Astrocyte of the spinal cord (primary cell): ENCODE measurements around the gene NT5DC2.

Experiments used
- DNase-seq: peaks from one replicate; pipeline ENCODE4 v3.0.0; 2011; ENCODE audit warnings: low read depth, low spot score
- H3K4me3 ChIP-seq: 2 replicates; pipeline ENCODE4 v1.5.1; 2011; ENCODE audit warnings: low read depth, mild to moderate bottlenecking, low read length, moderate library complexity
- in situ Hi-C: cut with HindIII; loops from 2 replicates; pipeline ENCODE4 v1.10.0; 2017; ENCODE audit warnings: low sequenced_read_pairs
- TF ChIP-seq, protein P1 (sequence below): IDR thresholded peaks from 2 replicates; pipeline ENCODE4 v1.5.1; 2012; ENCODE audit warnings: low read depth, mild to moderate bottlenecking, low read length, inconsistent platforms

Gene NT5DC2

DNA sequence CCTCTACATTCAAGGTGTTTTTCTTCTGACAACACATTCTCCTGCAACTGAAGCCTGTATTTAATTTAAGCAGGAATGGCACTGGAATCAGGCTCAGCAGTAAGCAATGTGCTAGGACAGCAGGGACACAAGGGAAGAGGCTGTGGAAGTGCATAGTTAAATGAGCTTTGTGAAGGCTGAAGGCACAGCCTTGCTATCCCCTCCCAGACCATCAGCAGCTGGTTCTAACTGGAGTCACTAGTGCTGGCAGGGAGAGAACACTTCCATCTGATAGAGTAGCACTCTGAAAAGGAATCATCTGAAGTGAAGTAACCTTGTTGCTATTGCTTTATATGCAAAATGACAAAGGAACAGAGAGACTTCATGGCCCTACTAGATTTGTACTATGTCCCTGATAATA lies 17.5 kb upstream of the NT5DC2 start:
- no peak overlapping the region for H3K4me3 ChIP-seq
- TF ChIP-seq, protein P1, sequence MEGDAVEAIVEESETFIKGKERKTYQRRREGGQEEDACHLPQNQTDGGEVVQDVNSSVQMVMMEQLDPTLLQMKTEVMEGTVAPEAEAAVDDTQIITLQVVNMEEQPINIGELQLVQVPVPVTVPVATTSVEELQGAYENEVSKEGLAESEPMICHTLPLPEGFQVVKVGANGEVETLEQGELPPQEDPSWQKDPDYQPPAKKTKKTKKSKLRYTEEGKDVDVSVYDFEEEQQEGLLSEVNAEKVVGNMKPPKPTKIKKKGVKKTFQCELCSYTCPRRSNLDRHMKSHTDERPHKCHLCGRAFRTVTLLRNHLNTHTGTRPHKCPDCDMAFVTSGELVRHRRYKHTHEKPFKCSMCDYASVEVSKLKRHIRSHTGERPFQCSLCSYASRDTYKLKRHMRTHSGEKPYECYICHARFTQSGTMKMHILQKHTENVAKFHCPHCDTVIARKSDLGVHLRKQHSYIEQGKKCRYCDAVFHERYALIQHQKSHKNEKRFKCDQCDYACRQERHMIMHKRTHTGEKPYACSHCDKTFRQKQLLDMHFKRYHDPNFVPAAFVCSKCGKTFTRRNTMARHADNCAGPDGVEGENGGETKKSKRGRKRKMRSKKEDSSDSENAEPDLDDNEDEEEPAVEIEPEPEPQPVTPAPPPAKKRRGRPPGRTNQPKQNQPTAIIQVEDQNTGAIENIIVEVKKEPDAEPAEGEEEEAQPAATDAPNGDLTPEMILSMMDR, result no peak
- in situ Hi-C loops, result no loop called here
- DNase-seq, result no peak

DNA sequence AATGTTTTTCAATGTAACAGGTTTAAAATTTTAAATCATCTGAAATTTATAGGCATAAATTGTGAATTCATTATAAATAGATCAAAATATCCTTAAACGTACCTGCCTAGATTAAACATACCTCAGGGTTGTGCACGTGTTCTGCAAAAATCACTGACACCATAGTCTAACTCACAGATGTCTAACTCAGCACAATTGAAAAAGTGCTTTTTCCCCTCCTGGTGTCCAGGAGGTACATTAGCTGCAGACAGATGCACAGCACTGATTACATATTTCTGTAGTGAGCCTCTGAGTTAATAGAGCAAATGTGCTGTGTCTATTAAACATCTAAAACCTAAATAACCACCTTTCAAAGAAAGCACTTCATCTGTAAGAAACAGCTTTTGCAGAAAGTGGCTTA lies 13.5 kb upstream of the NT5DC2 start:
- no peak overlapping the region for H3K4me3 ChIP-seq
- no peak for DNase-seq
- TF ChIP-seq, protein P1, result no peak
- in situ Hi-C loops, result no loop called here

DNA sequence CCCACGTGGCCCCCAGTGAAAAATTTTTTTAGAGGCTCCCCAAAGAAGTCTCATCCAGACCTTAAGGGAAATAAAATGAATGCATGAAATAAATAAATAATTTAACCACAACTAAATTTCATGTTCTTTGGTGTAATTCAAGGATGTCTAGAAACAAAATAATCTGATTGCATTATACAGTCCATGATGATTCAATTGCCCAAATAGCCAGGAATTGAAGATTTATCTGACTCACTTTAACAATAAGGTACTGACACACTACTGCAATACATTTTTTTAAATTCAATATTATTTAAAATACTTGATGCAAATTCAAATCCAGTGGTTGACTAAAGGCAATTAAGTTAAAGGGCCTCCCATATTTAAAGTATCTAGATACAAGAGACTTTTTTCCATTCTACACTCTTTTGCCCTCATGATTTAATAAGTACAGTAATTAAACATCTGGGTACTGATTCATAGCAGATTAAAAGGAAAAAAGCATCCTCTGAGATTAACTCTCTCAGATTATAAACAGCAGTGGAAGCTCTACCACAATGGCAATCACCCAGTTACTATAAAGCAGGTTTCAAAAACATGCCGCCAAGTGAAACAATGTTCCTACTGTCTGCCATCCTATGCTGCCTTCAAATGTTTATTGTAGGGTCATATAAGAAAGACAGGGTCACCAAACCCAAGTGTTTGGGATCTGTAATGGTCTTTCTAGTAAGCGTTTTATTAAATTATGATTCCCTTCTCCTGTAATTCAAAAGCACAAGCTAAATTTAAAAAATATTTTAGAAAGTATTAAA lies 12.6 kb upstream of the NT5DC2 start:
- DNase-seq, result no peak
- no peak overlapping the region for H3K4me3 ChIP-seq
- in situ Hi-C loops, result no loop called here
- TF ChIP-seq, protein P1, result no peak

DNA sequence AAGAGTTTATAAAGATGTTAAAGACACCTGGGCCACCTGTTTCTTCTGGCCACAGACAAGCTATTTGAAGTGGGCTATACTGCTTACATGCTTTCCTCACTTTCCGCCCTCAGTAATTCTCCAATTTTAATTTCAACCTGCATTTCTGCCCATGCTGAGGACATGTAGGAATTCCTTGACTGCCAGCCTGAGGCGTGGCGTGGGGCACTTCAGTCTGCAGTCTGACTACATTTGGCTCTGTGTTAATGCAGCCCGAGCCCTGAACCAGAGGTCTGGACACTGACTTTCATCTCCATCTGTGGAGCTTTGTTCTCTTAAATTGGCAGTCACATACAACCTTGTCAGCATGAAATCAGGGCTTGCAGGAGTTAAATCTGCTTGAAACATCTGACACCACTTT lies 11.3 kb upstream of the NT5DC2 start:
- H3K4me3 ChIP-seq, result no peak overlapping the region
- in situ Hi-C loops, result no loop called here
- TF ChIP-seq, protein P1, result no peak
- no peak for DNase-seq

DNA sequence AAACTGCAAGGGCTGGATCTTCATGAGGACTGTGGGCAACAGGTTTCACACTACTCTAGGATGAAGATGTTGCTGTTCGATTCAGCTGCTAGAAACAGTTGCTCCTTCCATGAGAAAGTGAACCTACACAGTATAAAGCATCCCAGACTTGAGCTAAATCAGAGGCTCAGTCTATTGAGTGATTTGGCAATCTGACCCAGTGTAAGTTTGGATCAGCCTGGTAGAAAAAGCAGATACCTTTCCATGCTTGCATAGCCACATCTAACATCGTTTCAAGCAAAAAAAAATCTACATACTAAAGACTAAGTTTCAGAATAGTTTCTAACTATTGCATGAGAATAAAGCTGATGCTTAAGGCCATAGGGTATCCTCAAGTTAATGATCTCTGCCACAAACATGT lies 7.4 kb upstream of the NT5DC2 start:
- H3K4me3 ChIP-seq, result no peak overlapping the region
- in situ Hi-C loops, result no loop called here
- no peak for DNase-seq
- TF ChIP-seq, protein P1, result no peak

DNA sequence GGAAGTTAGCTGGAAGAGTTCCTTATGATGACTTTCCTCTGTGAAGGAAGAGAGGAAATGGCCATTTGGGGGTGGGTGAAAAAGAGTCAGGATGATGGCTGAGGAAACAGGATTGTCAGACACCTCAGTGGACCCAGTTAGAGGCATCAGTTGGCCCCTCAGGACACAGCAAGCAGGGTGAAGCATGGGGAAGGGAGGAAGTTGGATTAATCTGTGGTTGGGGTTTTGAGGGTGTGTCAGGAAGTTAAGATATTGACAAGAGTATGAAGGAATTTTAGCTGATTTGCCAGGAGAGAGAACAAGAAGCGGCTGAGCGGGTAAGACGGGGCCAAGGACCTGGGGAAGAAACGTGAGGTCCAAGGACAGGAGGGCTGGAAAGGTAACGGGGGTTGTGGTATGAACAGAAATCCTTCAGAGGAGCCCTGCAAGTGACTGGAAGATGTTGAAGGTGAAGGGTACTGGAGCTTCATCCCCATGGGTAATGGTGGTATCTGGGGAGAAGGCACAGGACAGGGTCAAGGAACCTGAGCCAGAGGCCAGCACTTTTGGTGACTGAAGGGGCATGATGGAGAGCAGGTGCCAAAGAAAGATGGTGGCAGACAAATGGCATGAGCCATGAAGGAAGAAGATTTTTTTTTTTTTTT lies 5.5 kb upstream of the NT5DC2 start:
- H3K4me3 ChIP-seq, result no peak overlapping the region
- in situ Hi-C loops, result no loop called here
- DNase-seq, result no peak
- TF ChIP-seq, protein P1, result no peak
